Type B pancreatic cell (in vitro differentiated cells): ENCODE data around the gene EPS15. TPM values are rescaled to one million over a fixed set of nuclear protein-coding genes. Genes with fewer than 3 reads are reported as not detected.
A peak's percentile ranks its signal among the peaks of the same experiment; 100 is the strongest.

Source experiments
- DNase-seq: peaks from one replicate; pipeline ENCODE4 v3.0.0; 2021; ENCODE audit warnings: mixed read lengths; ENCODE audit not compliant: unreplicated experiment; ENCODE audit errors: extremely low spot score
- H3K27ac Mint-ChIP-seq: 2 replicates; pipeline ENCODE4 v1.8.0; 2021; ENCODE audit warnings: mild to moderate bottlenecking, mixed read lengths
- H3K27me3 Mint-ChIP-seq: 2 replicates; pipeline ENCODE4 v1.8.0; 2021; ENCODE audit warnings: mixed read lengths
- H3K36me3 Mint-ChIP-seq: 2 replicates; pipeline ENCODE4 v1.8.0; 2021; ENCODE audit warnings: mixed read lengths
- H3K4me1 Mint-ChIP-seq: one replicate; pipeline ENCODE4 v1.8.0; 2021; ENCODE audit warnings: mixed read lengths; ENCODE audit not compliant: unreplicated experiment
- H3K4me3 Mint-ChIP-seq: 2 replicates; pipeline ENCODE4 v1.8.0; 2021; ENCODE audit warnings: mild to moderate bottlenecking, mixed read lengths
- H3K9me3 Mint-ChIP-seq: 2 replicates; pipeline ENCODE4 v1.8.0; 2021; ENCODE audit warnings: mixed read lengths
- total RNA-seq: library from RNA; stranded (reverse); gene quantifications from 2 replicates; pipeline ENCODE4 v1.2.1, GENCODE V29; 2021; ENCODE audit warnings: low replicate concordance
- TF ChIP-seq, protein P1 (sequence below): fragments of 200-600 bp; sonication (generic); conservative IDR thresholded peaks from 2 replicates; pipeline ENCODE4 v1.5.0; 2021; ENCODE audit warnings: antibody characterized with exemption, mild to moderate bottlenecking

Gene EPS15
- total RNA-seq, 1 donor from 2014 or later, result 49.4 TPM

DNA sequence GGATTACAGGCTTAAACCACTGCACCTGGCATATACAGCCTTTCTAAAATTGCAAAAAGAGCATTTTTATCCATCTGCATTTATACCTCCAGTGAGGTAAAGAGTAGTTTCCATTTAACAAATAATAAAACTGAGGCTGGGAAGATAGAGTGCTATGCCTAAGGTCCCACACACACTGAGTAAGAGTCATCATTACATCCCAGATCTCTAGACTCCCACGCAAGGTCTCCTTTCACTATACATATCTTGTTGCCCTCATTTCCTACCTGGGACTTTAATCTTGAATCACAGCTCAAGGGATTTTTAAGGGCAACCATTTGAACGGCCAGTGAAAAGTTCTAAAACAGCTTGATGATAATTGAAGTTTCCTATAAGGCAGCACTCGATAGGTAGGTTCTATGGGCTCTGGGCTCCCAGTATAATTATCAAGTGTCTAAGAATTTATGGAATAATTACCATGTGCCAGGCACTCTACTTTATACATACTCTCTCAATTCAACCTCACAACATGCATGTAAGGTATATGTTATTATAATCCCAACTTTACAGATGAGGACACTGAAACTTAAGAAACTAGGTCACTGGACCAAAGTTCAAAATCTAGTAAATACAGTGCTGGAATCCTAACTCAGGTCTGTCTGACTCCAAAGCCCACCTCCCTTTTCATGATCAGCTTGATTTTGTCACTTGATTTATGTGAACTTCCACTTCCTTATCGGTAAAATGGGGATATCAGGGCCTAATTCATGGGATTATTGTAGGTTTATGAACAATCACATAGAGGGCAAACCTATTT lies 23.3 kb upstream of the EPS15 start:
- TF ChIP-seq, protein P1, sequence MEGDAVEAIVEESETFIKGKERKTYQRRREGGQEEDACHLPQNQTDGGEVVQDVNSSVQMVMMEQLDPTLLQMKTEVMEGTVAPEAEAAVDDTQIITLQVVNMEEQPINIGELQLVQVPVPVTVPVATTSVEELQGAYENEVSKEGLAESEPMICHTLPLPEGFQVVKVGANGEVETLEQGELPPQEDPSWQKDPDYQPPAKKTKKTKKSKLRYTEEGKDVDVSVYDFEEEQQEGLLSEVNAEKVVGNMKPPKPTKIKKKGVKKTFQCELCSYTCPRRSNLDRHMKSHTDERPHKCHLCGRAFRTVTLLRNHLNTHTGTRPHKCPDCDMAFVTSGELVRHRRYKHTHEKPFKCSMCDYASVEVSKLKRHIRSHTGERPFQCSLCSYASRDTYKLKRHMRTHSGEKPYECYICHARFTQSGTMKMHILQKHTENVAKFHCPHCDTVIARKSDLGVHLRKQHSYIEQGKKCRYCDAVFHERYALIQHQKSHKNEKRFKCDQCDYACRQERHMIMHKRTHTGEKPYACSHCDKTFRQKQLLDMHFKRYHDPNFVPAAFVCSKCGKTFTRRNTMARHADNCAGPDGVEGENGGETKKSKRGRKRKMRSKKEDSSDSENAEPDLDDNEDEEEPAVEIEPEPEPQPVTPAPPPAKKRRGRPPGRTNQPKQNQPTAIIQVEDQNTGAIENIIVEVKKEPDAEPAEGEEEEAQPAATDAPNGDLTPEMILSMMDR, result no peak
- Mint-ChIP-seq H3K27ac (no peak overlapping the region), H3K27me3 (no peaks in the 10 kb centered on the region), H3K9me3 (no peaks in the 10 kb centered on the region), H3K4me3 (no peak overlapping the region), H3K36me3 (no peaks in the 10 kb centered on the region), H3K4me1 (no peaks in the 10 kb centered on the region)
- no peak for DNase-seq

DNA sequence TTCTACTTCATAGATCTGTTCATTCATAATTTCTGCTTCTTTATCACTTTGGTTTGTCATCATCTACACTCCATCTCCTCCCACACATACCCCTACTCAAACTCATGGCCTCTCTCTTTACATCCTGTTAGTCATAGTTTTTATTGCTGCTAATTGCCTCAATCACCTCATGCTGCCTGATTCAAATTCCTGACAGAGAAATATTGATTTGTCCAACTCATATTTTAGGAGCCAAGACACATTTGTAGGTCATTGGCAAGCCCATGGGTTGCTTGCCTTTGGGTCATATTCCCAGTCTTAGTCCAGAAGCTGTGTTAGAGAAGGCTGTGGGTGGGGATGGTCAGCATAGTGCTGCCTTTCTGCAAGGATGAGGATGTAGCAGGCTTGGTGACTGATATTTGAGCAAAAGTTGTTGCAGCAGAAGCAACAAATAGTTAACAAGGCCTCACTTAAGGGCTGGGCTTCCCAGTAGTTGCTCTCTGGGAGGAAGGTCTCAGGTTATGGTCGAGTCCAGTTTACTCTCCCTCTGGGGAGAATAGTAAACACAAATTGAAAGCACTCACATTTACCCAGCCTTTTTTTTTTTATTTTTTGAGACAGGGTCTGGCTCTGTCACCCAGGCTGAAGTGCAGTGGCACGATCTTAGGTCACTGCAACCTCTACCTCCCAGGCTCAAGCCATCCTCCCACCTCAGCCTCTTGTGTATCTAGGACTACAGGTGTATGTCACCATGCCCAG lies 22.4 kb upstream of the EPS15 start:
- Mint-ChIP-seq H3K27ac (no peak overlapping the region), H3K27me3 (no peaks in the 10 kb centered on the region), H3K4me3 (no peak overlapping the region), H3K9me3 (no peaks in the 10 kb centered on the region), H3K36me3 (no peaks in the 10 kb centered on the region), H3K4me1 (no peaks in the 10 kb centered on the region)
- no peak for DNase-seq
- TF ChIP-seq, protein P1, result no peak

DNA sequence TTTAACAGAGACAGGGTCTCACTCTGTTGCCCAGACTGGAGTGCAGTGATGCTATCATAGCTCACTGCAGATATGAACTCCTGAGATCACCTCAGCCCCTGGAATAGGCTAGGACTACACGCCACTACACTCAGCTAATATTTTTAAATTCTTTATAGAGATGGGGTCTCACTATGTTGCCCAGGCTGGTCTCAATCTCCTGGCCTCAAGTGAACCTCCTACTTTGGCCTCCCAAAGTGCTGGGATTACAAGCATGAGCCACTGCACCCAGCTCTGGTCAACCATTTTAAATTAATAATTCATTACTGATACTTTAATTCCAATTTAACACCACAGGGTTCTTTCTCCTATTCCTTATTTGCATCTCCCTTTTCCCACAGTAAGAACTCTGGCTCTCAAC lies 18.5 kb upstream of the EPS15 start:
- H3K4me1 Mint-ChIP-seq, result no peaks in the 10 kb centered on the region
- no peak overlapping the region for H3K27ac Mint-ChIP-seq
- no peaks in the 10 kb centered on the region for H3K27me3 Mint-ChIP-seq
- no peak for DNase-seq
- H3K9me3 Mint-ChIP-seq, result no peaks in the 10 kb centered on the region
- no peaks in the 10 kb centered on the region for H3K36me3 Mint-ChIP-seq
- TF ChIP-seq, protein P1, result no peak
- H3K4me3 Mint-ChIP-seq, result no peak overlapping the region

DNA sequence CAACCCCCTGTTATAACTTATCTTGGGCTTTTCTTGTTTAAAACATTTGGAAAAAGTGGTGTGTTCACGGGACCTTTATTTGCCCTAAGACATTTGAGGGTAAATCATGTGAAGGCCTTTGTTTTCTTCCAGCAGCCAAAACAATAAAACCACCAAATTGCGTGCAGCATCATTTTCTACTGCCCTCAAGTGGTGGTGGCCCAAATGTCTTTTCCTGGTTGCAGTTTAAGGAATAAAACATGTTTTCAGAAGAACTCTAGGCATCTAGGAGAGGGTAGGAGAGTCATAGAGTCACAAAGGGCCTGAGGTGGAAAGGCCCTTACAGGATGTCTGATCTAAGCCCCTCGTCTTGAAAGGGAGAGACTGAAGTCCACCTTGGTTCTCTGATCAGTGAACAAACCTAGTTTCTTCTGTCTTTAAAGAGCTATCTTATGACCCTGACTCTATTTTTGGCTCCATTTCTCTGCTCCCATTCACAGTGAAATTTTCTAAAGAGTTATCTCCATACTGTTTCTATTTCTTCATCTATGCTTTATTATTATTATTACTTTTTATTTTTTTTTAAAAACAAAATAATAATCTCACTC lies 16.0 kb upstream of the EPS15 start:
- Mint-ChIP-seq H3K27me3 (no peaks in the 10 kb centered on the region), H3K9me3 (no peaks in the 10 kb centered on the region), H3K4me1 (no peaks in the 10 kb centered on the region), H3K36me3 (no peaks in the 10 kb centered on the region), H3K4me3 (no peak overlapping the region), H3K27ac (no peak overlapping the region)
- DNase-seq, result no peak
- TF ChIP-seq, protein P1, result peak; percentile 70

DNA sequence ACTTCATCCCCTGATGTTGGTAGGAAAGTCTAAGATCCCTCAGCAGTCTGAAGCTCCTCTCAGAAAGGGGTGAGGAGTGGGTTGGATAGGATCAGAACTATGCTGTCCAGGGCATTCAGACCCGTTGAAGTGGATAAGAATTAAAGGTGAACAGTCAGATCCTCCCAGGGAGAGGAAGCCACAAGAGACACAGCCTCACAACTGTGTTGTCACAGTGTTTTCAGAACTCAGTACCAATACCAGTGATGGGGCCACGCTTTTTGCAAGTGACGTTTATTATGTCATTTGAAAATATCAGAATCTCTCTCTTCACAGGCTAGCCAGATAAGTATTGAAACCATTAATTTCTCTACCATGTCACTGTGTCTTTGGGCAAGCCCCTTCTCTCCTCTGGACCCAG lies 15.4 kb upstream of the EPS15 start:
- Mint-ChIP-seq H3K9me3 (no peaks in the 10 kb centered on the region), H3K4me1 (no peaks in the 10 kb centered on the region), H3K27me3 (no peaks in the 10 kb centered on the region), H3K36me3 (no peaks in the 10 kb centered on the region), H3K27ac (no peak overlapping the region), H3K4me3 (no peak overlapping the region)
- DNase-seq, result no peak
- TF ChIP-seq, protein P1, result no peak
